HG03442 (cell line): ENCODE measurements around the gene MBD5.

Experiments used
- ATAC-seq: cut with Tn5 transposase; IDR thresholded peaks from one replicate; pipeline ENCODE4 v1.9.1; 2021; ENCODE audit warnings: mild to moderate bottlenecking, moderate library complexity; ENCODE audit not compliant: unreplicated experiment

Gene MBD5

DNA sequence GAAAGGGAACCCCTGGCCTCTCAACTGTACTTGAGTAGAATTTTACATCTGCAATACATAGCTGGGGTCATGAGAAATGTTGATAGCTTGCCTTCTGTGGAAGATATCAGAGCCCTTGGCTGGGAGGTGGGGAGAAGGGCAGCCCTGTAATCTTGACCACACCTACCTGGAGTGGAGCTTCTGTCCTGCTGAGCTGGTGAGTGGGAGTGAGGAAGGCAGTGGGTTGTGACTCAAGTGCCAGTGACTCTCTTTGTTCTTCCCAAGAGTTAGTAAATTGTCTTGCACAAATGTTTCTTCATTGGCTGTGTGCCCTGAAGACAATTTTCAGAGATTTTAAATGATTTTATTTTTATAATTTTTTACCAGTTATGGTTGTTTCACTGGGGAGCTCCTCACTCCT is 277.3 kb downstream of the MBD5 start:
- ATAC-seq, result no peak

DNA sequence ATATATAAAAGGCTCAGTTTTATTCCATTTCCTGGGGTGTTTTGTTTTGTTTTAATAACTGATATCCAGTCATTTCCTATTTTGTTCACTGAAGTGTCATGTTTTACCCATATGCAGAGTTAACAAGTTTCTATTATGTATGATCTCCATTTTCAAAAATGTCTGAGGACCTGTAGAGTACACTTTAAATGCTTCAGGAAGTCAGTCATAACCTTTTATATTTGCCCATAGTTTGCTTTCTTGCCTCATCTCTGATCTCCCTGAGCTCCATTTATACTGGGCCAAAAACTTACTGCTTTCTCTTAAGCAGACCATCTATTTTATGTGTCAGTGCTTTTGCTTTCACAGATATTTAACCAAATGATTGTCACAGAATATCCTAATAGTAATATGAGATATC is 278.7 kb downstream of the MBD5 start:
- no peak for ATAC-seq

DNA sequence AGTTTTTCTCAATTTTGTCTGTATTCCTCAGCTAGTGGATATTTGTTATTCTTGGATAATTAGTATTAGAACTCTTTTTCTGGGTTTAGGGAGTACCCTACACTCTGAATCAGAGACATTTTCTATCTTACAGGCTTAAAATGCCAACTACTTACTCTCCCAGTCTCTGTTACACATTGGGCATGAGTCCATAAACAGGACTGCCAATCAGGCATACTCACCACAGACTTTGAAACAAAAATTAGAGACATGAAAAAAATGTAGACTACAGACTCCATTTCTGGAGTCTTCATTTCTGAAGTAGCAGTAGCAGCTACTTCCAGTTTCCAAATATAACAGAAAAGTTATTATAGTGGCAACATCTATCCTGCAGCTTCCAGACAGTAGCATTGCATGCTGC is 279.7 kb downstream of the MBD5 start:
- no peak for ATAC-seq

DNA sequence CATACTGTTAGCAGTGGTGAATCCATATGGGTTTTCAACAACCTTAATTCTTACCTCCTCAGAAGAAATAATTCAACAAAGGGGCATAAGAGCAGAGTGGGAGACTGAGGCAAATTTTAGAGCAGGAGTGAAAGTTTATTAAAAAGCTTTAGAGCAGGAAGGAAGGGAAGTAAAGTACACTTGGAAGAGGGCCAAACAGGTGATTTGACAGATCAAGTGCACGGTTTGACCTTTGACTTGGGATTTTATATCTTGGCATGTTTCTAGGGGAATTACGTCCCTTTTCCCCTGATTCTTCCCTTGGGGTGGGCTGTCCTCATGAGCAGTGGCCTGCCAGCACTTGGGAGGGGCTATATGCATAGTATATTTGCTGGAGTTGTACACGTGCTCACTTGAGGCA is 280.5 kb downstream of the MBD5 start:
- ATAC-seq, result no peak

DNA sequence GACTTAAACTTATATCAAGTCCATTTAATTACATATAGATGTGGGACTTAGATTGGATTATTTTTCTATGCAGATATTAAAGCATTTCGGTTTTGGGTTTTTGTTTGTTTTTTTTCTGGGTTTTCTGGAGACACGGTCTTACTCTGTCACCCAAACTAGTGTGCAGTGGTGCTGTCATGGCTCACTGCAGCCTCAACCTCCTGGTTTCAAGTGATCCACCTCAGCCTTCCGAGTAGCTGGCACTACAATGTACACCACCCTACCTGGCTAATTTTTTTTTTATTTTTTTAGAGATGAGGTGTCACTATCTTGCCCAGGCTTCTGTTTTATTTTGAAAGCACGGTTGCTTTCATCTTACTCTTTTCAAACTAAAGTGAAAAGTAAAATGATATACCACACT is 281.6 kb downstream of the MBD5 start:
- no peak for ATAC-seq

DNA sequence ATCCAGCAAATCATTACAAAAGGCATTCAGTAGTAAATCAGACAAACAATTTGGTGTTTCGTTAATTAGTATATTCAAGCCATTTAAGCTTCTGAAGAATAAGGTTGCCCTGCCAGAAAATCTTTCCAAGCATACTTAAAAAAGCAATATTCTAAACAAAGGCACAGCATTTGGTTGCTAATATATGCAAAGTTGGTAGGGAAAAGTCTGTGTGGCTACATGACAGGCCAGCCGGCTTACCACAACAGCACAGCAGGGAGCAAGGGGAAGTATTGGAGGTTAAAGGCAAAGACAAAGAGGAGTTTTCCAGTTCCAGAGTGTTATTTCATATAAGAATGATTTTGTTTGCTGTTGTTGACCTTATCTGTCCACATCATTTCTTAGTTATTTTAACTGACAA is 282.3 kb downstream of the MBD5 start:
- ATAC-seq, result no peak

DNA sequence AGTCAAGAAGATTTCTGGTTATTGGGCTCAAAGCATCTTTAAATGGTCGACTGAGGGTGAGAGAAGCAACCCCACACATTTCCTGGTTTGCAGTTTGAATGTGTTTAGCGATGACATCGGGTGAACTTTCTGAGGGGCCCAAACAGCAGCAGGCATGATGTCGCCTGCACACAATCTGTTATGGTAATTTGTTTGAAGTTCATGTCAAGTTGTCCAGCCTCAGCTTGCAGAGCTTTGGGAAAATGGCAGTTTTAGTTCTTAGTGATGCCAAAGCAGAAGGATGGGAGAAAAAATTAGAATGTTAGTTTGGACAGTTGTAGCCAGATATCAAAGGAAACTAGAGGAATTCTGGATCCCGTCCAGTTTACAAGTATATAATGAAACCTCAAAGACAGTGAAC is 284.6 kb downstream of the MBD5 start:
- ATAC-seq, result no peak

DNA sequence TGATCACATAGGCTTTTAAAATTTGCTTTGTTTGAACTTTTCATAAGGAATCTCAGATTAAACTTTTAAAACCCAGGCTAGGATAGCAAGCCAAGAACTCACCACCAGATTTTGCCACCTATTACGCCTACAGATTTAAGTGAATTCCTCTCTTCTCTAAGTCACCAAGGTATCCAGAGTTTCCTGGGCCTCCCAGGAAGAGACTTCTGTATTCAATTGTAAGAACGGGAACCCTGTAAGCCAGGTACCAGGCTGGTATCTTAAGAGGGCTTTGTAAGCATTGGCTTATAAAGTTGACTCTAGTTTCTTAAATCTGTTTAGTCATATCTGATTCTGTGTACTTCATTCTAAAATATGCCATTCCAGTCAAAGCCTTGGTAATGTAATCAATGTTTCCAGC is 285.1 kb downstream of the MBD5 start:
- ATAC-seq, result no peak

DNA sequence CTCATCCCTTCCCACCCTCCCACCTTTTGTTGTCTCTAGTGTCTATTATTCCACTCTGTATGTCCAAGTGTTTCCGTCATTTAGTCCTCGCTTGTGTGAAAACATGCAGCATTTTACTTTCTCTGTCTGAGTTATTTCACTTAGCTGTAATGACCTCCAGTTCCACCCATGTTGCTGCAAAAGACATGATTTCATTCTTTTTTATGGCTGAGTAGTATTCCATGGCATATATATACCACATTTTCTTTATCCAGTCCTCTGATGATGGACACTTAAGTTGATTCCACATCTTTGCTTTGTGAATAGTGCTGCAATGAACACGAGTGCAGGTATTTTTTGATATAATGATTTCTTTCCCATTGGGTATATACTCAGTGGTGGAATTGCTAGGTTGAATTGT is 296.7 kb downstream of the MBD5 start:
- no peak for ATAC-seq

DNA sequence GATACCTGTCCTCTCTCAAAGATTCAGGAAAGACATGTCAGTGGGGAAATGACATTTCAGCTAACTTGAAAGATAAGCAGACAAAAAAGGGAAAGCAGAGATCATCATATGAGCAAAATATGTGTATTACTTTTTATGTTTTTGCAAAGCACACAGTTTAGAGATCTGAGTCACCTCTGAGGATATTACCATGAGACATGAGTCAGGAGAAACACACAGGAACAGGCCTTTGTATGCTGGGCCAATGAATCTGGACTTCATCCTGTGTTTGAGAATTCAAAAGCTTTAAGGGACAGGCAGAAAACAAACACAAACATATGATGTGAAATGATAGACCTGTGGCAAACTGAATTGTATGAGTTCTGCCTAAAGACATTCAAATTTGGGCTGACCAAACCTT is 317.6 kb downstream of the MBD5 start:
- no peak for ATAC-seq

DNA sequence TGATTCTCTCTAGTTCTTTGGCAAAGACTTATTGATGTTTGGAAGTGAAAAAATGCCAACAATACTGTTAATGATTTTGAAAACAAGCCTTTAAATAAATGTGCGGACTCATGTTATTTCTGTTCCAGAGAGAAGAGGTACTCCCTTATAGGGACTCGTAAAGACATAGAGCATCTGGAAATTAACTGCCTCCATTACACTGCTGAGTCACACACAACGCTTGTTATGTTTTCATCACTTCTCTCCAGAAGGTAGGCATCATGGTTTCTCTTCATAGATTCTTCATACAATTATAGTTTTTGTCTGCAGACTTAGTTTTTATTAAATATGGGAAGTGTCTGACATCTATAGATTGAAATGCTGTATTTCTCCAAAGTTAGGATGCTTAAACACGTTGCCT is 321.2 kb downstream of the MBD5 start:
- ATAC-seq, result no peak

DNA sequence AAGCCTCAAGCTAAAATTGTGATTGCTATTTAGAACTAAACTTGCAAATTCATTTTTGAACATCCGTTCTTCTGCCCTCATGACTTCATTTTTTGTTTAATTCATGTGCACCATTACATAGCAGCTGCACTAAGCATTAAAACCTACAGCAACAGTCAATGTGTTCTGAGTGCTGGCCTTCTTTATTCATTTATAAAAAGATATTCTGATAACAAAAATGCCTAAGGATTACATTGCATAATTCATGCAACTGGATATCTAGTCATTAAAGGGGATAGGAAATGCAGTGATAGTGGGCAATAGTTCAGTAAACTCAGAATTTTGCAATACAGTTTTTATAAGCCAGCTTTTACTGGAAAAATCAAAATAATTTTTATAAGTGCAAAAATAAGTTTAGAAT is 329.3 kb downstream of the MBD5 start:
- ATAC-seq, result no peak

DNA sequence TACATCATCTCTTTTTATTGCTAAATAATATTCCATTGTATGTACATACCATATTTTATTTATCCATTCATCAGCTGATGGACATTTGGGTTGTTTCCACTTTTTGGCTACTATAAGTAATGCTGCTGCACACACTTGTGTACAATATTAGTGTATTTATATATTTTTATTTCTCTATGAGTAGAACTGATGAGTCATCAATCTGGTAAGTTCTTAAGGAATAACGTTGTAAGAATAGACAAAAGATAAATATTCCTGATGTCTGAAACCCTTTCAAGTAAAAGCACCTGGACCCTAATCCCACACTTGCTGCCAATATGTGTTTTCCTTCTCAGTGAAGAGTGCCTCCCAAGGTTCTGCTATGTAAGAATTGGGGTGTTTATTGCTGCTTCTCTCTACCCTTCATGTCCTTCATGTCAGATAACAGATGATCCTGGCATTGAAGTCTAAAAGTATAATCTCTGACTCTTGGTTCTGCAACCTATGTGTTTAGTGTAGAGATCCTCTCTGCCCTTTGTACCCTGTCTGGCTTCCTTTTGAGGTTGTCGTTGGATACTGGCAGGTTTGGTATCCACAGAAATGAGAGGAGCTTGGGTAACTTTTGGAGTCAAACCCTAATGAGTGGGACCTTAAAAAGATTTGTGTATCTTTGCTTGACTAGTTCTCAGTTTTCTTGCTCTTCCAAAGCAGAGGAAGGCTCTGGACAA is 330.7 kb downstream of the MBD5 start:
- ATAC-seq, result no peak

DNA sequence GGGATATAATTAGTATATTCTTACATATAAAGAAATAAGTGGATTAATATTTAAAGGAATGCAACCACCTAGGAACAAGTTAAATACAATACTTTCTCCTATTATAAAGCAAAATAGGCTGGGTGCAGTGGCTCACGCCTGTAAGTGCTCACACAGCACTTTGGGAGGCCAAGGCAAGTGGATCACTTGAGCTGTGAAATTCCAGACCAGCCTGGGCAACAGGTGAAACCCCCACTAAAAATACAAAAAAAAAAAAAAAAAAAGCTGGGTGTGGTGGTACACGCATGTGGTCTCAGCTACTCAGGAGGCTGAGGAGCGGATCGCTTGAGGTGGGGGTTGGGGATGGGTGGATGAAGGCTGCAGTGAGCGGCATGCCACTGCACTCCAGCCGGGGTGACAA is 337.5 kb downstream of the MBD5 start:
- ATAC-seq, result no peak

DNA sequence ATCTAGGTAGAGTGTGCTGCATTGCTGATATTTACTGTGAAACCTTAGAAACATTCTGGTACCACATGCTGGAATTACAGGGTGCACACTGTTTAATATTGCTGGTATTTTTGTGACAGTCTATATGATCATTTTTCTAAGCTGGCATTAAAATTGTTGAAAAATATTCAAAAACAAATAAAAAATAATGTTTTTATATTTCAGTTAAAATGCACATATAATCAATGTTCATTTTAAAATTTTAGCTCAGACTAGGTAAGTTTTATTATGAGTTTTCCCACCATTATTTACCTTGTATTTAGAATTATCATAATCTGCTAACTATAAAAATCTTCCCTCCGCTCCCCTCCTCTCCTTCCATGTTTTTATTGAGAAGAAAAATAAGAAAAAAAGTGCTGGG is 339.8 kb downstream of the MBD5 start:
- ATAC-seq, result no peak

DNA sequence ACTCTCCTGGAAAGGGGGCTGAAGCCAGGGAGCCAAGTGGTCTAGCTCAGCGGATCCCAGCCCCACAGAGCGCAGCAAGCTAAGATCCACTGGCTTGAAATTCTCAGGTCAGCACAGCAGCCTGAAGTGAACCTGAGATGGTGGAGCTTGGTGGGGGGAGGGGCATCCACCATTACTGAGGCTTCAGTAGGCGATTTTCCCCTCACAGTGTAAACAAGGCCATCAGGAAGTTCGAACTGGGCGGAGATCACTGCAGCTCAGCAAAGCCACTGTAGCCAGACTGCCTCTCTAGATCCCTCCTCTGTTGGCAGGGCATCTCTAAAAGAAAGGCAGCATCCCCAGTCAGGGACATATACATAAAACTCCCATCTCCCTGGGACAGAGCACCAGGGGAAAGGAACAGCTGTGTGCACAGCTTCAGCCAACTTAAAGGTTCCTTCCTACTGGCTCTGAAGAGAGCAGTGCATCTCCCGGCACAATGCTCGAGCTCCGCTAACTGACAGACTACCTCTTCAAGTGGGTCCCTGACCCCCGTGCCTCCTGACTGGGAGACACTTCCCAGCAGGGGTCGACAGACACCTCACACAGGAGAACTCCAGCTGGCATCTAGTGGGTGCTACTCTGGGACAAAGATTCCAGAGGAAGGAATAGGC is 341.4 kb downstream of the MBD5 start:
- ATAC-seq, result no peak

DNA sequence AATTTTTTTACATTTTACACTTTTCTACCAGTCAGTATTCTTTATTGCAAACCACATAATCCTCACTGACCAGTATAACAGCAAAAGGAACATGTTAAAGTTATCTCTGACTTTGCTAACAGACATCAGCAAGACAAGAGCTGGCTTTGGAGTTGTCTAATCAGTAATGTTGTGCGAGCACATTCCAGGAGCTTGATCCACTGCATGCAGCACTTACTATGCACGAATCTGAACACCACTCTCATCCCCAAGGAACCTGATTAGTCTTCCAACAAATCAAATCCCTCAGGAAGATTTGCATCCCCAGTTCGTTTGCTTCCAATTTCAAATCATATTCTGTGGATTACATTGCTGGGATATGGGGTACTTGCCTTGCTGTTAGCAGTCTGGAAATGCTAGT is 354.3 kb downstream of the MBD5 start:
- ATAC-seq, result no peak

DNA sequence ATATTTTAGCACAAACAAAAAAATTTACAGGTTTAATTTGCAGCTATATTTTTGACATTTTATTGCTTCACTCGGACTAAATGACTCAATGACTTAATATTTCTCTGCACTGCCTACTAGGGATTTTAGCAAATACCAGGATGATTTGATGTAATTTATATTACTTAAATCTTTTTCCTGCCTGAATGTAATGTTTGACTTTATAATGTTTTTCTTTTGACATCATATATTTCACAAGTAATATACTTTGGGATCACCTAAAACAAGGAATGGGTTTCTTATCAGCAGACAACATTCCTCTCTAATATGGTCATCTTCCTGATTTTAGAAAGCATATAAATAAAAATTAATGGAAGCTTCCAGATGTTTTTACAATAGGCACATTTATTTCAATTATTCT is 370.4 kb downstream of the MBD5 start:
- ATAC-seq, result no peak

DNA sequence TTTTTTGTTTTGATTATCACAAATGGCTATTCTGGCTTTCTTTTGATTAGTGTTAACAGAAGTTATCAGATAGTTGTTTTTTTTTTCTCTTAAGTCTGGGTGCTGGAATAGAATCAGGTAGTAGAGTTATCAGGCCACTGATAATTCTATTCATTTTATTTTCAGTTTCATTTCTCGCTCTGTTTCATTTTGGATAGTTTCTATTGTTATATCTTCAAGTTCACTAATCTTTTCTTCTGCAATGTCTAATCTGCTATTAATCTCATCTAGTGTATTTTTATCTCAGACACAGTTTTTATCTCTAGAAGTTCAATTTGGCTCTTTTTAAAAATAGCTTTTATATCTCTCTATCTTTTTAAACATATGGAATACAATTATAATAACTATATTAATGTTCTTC is 381.9 kb downstream of the MBD5 start:
- no peak for ATAC-seq

DNA sequence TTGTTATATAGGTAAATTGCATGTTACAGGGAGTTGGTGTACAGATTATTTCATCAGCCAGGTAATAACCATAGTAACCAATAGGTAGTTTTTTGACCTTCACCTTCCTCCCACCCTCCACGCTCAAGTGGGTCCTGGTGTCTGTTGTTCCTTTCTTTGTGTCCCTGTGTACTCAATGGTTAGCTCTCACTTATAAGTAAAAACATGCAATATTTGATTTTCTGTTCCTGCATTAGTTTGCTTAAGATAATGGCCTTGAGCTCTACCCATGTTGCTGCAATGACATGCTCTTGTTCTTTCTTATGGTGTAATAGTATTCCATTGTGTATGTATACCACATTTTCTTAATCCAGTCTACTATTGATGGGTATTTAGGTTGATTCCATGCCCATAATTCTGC is 390.0 kb downstream of the MBD5 start:
- ATAC-seq, result no peak

DNA sequence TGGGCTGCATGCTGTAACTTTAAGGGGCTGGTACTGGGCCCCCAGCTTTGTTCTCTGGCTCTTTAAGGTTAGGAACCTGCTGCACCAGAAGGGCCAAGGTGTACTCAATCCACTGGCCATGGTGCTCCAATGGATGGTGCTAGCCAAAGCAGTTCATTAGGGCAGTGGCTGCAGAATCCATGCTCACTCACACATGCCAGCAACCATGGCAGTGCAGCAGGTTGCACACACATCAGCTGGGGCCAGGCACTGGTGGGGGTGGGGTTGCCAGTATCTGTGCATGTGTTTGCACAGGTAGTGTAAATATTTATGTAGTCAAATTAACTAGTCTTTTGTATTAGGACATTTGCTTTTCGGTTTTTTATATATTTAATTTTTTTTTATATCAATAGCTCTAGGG is 395.4 kb downstream of the MBD5 start:
- no peak for ATAC-seq

DNA sequence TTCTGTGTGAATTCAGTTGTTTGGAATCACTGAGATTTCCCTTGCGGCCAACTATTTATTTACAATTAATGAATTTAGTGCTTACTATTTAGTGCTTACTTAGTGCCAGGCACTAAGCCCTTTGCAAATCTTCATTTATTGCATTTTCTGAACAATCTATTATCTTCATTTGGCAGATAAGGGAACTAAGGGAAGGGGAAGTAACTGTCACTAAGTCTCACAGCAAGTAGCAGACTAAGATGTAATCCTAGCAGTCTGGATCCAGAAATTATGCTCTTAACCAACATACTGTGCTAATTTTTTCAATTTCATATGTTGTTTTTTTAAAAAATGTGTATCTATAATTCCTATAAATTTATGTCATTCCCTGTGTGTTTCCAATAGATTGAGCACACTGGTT is 409.2 kb downstream of the MBD5 start:
- no peak for ATAC-seq

DNA sequence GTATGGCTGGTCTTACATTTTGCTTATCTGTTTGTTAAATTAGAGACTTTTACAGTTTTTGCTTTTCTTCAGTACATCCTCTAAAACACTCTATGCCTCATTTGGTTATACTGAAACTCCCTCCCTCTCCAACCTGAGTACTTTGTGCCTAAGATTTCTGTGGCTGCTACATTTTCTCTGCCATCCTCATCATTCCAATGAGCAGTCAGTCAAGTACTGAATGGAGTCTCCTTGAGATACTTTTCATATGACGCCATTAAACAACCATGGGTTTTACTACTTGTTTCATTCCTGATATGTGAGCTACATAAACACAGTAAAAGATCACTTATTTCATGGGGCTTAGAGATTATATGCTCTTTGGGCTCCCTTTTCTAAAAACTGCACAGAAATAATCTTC is 427.0 kb downstream of the MBD5 start:
- ATAC-seq, result no peak
